ENCODE measurements around the gene LILRA6.
"Not testable (repeated sequence)": the region's sequence is repeated elsewhere in the genome, so short reads cannot be mapped to it uniquely, and the experiment has no call there.

DNA sequence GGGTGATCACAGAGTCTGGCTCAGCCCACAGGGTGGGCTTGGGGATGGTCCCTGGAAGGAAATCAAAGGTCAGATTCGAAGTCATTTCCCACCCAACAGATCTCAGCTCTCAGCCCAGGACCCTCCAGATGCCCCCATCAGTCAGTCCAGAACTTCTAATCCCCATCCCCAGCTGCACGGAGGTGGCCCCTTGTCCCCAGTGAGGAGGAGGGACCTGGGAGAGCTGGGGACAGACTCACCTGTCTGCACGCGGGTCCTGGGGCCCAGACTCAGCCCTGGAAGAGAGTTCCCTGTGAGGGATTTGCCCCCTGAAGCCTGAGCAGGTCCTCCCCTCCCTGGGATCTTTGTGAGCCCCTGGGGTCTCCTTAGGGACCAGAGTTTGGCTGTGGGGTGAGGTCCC lies 37.4 kb upstream of the LILRA6 start:
- TF ChIP-seq, protein P1, sequence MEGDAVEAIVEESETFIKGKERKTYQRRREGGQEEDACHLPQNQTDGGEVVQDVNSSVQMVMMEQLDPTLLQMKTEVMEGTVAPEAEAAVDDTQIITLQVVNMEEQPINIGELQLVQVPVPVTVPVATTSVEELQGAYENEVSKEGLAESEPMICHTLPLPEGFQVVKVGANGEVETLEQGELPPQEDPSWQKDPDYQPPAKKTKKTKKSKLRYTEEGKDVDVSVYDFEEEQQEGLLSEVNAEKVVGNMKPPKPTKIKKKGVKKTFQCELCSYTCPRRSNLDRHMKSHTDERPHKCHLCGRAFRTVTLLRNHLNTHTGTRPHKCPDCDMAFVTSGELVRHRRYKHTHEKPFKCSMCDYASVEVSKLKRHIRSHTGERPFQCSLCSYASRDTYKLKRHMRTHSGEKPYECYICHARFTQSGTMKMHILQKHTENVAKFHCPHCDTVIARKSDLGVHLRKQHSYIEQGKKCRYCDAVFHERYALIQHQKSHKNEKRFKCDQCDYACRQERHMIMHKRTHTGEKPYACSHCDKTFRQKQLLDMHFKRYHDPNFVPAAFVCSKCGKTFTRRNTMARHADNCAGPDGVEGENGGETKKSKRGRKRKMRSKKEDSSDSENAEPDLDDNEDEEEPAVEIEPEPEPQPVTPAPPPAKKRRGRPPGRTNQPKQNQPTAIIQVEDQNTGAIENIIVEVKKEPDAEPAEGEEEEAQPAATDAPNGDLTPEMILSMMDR (IDR thresholded peaks at IDR 0.05) = not testable (repeated sequence)
- TF ChIP-seq POLR2A (IDR thresholded peaks at IDR 0.05) = not testable (repeated sequence)

Measured in vagina (tissue), 2 donors.